Daoy (cell line): ENCODE measurements around the gene DLX4. TPM values are rescaled to one million over a fixed set of nuclear protein-coding genes. Genes with fewer than 3 reads are reported as not detected.
A peak's percentile ranks its signal among the peaks of the same experiment; 100 is the strongest.

Experiments
- DNase-seq: peaks from one replicate; pipeline ENCODE4 v3.0.0-alpha.2; 2015; ENCODE audit warnings: low read depth
- total RNA-seq: library from RNA; depleted of rRNA; stranded (reverse); fragments of >200 nt; shearing (Covaris generic); gene quantifications from 2 replicates; pipeline ENCODE4 v1.2.3, GENCODE V29; 2014

The DLX4 gene
- total RNA-seq, 1 experiment from 2014 or later = 0.11 TPM

GRCh38 chr17:49968405-49969133, 421 bp upstream of the DLX4 start:
- peak; percentile 68 for DNase-seq

DNA sequence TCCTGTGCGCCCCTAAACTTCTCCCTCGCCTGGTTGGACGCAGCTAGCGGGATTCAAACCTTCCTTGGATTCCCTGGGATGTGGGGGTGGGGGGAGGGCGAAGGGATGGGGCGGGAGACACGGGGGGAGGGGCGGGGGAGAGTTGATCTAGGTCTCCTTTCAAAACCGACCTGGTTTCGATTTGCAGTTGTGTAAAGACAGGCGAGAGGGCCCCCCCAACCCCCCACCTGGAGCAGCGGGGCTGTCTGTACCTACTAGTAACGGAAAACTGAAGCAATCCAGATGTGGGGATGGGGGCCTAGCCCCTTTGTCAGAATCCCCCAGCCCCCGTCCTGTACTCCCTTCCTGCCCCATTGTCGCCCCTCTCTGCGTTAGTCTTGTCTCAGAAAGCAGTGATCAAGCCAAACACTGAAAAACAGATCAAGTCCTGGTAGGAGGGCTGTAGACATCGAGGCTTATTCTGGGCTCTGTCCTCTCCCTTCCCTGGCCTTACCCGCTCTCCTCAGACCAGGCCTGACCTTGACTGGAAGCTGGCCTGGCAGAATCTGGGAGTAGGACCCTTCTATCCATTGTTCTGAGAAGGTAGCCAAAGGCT, 902 bp downstream of the DLX4 start:
- DNase-seq = no peak

GRCh38 chr17:49970498-49970897, 1.5 kb downstream of the DLX4 start:
- no peak for DNase-seq

DNA sequence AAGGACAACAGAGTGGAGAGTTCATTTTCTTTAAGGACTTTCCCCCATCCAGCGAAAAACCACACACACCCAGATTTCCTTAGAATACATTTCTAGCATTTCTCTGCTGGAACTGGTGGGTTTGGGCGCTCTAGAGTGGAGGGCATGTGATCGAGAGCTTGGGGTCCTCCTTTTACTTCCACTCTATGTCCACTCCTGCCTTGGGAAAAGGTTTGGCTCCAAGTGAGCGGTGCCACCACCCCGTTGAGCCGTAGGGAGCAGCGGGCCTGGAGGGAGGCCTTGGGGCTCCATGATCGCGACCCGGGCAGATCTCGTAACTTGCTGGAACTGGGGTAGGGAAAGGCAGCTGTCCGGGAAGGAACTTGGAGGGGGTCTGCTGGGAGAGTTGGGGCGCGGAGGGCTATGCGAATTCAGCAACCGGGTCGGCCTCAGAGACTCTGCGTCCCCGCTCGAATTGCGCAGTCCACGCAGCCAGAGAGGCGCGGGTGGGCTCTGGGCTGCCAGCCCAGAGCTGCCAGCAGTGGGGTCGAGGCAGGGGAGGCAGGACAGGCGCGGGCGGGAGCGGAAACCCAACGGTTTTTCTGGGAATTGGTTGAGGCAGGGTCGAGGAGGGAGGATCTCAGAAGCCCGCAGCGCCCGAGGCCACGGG, 2.3 kb downstream of the DLX4 start:
- DNase-seq = no peak

- peak; percentile 29 for DNase-seq
Observed at GRCh38 chr17:49971848-49972485, 3.0 kb downstream of the DLX4 start.

DNA sequence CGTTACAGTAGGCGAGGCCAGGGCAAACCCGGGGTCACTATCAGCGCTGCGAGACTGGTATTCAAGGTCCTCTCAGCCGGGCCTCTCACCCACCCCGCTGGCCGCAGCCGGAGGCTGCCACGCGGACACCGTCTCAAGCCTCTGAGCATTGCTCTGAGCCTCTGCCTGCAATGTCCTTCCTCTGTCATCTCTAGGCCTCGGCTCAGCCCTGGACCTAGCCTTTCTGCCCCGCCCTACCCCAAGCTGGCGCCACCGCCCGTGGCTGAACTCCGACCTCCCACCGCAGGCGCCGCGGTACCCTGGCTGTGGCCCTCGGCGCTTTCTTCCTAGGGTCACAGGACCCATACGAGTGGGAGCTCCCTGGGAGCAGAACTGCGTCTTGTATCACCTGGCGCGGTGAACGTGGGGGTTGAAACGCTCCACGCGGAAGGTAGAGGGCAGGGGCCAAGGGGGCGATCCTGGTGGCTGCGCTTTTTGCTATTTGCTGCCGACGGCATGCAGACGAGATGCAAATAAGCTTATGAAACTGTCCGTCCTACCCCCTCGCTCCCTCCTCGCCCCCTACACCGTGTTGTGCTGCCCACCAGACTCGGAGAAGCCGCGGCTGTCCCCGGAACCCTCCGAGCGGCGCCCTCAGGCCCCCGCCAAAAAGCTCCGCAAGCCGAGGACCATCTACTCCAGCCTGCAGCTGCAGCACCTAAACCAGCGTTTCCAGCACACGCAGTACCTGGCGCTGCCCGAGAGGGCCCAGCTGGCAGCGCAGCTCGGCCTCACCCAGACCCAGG, 3.7 kb downstream of the DLX4 start:
- DNase-seq = no peak

- DNase-seq = no peak
Observed at GRCh38 chr17:49973271-49973615, 4.3 kb downstream of the DLX4 start.

DNA sequence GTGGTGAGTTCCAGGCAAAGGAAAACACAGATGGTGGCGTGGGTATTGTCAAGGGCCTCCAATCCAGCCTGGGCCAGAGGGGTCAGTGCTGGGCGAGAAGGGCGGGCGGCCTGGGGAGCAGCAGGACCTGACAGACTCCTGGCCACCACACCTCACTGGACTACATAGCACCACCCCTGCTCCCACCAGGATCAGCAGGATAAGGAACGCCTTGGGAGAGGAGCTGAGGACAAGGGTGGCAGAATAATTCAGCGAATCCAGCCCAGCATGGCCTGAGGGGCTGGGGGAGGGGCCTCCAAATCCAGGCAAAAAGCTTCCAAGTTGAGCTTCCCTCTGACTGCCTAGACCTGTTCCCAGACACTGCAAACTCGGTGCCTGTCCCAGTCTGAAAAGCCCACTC, 6.5 kb downstream of the DLX4 start:
- DNase-seq = no peak

DNA sequence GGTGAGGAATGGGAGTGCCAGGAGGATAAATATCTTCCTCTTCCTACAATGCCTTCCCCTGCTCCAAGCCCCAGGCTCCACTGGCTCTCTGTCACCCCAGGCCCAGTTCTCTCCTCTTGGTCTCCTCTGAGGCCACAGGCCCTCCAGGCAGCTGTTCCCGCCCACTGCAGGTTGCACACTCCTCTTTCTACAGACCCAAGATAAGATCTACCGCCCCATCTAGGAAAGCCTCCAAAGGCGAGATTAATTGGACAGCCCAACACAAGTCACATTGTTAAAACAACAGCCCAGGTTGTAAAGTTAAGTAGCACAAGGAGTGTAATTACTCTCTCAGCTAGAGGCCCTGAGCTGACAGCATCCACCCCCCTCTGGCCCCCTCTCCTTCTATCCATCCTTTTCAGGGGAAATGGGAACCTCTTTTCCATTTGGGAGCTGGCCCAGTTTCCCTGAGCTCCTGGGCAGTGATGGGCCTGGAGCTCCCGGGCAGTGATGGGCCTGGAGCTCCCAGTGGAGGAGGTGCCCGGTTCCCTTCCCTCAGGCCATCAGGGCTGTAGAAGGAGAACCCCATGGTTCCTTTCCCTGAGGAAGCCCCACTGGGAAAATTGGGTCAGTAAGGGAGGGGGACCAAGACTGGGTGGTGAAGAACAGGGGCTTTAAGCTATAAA, 7.3 kb downstream of the DLX4 start:
- no peak for DNase-seq

- DNase-seq = no peak
Observed at GRCh38 chr17:49976828-49977202, 7.8 kb downstream of the DLX4 start.

- no peak for DNase-seq
Observed at GRCh38 chr17:49977463-49978389, 8.7 kb downstream of the DLX4 start.

DNA sequence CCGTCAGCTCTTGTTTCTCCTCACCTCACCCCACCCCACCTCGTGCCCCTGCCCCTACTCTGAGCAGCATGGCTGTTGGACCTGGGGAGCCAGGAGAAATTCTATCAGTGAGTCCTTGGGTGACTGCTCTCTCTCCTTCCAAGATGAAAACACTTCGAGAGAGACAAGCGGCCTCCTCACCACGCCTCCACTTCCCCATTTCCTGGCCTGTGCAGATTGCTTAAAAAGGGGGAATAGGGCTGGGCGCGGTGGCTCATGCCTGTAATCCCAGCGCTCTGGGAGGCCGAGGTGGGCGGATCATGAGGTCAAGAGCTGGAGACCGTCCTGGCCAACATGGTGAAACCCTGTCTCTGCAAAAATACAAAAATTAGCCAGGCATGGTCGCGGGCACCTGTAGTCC, 9.5 kb downstream of the DLX4 start:
- DNase-seq = peak; percentile 33

DNA sequence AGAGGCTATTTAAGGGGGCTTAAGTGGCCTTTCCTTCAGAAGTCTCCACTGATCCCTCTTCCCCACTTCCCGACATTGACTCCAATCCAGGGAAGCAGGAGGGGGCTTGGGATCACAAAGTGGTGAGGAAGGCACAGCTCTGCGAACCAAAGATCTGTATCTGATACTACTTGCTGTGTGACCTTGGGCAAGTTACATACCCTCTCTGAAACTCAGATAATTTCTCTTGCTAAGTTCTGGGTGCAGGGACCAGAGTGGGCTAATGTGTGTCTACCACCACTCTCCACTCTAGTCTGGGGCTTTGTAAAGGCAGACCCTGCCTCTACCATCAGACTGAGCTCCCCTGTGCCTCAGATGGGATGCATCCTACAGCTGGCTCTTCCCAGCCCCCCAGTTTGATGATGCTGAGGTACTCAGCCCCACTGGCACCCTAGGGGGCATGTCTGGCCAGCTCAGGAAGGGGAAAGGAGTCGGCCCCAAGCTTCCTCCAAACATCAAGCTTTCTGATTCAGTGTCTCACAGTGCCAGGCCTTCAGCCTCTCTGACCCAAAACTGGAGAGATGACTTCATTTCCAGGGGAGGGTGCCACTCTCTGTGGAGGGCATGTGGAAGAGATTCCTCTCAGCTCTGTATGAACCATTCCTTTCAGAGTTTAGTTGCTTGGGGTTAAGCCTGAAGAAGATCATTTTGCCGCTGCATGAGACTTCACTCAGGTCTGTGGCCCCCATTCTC, 10.9 kb downstream of the DLX4 start:
- no peak for DNase-seq

DNA sequence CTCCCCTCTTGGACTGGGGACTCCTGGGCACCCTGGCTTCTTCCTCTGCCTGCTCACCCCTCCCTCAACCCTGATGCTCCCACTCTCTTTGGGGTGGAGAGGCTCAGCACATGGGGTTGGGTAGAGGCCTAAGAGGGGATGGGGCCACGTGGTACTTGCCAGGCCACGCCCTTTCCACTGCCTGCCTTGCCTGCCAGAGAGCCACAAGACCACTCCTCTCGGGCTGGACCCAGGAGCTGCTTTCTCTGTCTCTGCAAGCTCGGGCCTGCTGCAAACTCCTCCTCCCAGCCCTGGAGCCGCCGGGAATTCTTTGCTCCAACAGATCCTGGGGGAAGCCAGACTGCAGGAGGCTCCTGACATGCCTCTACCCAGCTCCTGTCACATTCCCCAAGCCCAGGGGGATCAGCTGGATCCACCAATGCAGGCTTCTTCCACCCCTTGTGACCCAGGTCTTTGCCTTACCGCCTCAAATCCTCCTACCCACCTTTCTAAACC, 11.8 kb downstream of the DLX4 start:
- DNase-seq = no peak

GRCh38 chr17:49984283-49984682, 15.3 kb downstream of the DLX4 start:
- DNase-seq = no peak

- no peak for DNase-seq
Observed at GRCh38 chr17:49984776-49985175, 15.8 kb downstream of the DLX4 start.

- no peak for DNase-seq
Observed at GRCh38 chr17:49985310-49985990, 16.5 kb downstream of the DLX4 start.

GRCh38 chr17:49986396-49987289, 17.7 kb downstream of the DLX4 start:
- DNase-seq = no peak
